M059J (cell line): ENCODE measurements around the gene PICK1. TPM values are rescaled to one million over a fixed set of nuclear protein-coding genes. Genes with fewer than 3 reads are reported as not detected.
A peak's percentile ranks its signal among the peaks of the same experiment; 100 is the strongest.

Experiments
- DNase-seq: peaks from one replicate; pipeline ENCODE4 v3.0.0-alpha.2; 2012; ENCODE audit warnings: low read depth
- total RNA-seq: library from RNA; depleted of rRNA; stranded (reverse); fragments of >200 nt; shearing (Covaris generic); gene quantifications from 2 replicates; pipeline ENCODE4 v1.2.3, GENCODE V29; 2014

The PICK1 gene
- total RNA-seq, 1 experiment from 2014 or later: 21.7 TPM

DNA sequence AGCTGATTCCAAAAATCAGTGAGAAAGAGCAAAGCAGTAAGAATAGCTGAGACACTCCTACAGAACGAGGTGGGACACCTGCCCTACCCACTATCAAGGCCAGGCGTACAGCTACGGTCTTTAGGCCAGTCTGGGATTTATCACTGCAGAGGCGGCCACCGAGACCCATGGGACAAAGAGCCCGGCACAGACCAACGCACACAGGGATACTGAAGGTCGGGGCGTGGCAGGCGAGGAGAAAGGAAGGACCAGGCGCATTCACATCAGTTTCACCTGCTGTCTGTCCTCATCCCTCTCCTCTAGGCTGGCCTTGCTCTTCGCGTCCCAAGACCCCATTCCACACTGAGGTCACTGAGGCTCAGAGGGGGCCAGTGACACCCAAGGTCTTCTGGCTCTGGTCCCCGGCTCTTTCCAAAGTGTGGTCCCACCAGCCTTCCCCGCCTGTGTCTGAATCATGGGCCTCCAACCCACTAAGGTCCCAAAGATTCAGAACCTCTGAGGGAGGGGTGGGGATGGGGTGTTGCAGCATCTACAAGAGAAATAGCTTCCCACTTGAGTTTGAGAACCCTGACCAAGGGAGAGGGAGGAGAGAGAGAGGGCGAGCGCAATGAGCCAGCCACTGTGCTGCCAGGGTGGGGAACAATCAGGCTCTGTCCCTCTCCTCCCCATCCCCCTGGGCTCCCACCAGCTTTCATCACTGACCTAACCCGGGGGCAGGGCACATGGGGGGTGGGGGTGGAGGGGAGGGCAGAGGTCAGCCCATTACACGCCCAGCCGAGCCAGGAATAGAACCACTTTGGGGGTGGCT, 7.2 kb upstream of the PICK1 start:
- no peak for DNase-seq

DNA sequence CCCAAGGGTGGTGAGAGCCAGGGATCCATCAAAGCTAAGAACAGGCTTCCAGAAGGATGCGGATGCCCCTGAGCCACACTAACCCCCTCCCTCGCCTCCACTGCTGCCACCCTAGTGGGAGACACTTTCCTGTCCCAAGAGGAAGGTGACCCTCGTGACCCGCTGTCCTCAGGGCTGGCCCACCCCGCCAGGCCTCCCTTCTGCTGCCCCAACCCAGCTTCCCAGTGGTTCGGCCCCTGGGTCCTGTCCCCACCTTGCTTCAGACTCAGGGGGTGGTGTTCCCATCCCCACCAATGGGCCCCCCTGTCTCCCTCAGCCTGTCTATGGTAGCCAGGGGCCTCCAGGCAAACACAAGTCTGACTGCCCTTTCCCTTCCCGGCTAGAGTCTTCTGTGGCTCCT, 6.5 kb upstream of the PICK1 start:
- no peak for DNase-seq

DNA sequence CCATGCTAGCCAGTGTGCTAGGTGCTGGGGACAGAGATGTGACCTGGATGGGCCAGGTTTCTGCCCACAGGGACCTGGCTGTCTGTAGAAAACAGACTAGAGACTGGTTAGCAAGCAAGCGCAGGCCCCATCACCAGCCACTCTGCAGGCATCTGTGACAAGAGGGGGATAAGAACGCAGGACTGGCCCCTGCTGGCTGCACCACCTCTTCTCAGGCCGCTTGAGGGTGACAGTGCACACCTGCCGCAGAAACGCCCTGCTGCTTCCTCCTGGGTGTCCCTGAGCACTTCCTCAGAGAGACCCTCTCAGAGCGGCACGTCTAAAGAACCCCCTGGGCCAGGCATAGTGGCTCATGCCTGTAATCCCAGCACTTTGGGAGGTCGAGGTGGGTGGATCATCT, 5.9 kb upstream of the PICK1 start:
- DNase-seq: no peak

DNA sequence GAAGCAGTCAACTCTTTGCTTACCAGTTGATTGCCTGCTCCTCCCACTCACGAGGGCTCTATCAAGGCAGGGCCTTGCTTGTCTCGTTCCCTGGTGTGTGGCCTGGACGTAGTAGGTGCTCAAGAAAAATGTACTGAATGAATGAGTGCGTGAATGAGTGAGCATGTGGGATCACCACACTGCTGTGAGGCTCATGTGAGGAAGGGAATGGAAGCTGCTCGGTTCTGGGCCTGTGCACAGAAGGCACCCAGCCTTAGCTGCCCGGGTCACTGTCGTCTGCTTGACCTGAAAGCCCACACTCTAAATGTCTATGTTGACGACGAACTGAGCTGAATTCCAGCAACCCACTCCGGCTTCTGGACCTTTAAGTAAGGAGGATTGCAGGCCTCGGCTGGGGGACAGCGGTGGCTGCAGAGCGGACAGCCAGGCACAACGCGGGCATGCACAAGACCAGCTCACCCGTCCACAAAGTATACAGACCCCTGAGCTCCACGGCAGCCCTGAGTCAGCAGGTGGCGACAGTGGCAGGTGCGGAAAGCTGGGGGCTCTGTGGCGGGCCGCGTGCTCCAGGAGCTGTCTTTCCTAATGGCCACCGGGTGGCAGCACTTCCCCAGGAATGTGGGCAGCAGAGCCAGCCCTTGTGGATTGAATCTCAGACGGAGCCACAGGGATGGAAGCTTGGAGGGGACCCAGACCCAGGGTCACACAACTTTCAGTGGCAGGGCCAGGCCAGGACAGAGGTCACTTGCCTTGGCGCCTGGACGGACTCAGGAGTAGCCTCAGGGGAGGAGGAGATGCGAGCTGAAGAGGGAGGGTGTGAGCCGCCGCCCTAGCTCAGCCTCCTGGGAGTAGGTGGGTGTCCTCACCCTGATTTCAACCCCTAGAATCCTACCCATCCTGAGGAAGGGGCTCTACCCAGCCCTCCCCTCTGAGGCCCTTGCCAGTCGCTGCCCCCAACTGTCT, 5.0 kb upstream of the PICK1 start:
- peak; percentile 61 for DNase-seq

DNA sequence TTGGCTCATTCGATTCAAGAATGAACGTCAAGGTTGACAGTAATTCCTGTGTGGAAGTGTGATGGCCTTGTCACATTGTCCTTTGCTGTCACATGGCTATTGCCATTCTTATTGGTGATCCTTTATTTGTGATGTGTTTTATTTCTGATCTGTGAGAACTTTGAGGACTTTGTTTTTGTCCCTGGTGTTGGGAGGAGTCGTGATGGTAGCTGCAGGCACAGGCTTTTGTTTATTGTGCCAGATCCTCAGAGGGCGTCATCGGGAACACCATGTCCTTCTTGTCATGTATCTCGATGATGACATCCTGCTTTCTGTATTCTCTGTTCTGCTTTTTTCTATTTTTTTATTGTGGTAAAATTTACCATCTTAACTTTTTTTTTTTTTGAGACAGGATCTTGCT, 5.6 kb downstream of the PICK1 start:
- DNase-seq: no peak

DNA sequence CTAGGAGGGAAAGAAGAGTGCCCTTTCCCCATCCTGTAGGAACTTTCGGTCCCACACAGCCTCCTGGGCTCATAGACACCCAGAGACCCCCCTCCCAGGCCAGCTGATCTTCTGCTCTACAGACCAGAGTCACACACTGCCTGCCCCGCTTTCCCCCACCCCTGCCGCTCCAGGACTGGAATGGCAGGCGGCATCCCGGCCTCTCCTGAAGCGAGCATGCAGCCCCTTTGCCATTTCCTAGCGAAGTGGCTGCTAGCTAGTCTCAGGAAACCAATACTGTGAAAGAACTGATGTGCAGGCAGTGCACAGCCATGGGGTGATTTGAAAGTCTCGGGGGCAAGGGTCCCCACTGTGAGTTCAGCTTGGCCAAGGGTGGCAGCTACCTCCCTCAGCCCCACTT, 8.3 kb downstream of the PICK1 start:
- no peak for DNase-seq

DNA sequence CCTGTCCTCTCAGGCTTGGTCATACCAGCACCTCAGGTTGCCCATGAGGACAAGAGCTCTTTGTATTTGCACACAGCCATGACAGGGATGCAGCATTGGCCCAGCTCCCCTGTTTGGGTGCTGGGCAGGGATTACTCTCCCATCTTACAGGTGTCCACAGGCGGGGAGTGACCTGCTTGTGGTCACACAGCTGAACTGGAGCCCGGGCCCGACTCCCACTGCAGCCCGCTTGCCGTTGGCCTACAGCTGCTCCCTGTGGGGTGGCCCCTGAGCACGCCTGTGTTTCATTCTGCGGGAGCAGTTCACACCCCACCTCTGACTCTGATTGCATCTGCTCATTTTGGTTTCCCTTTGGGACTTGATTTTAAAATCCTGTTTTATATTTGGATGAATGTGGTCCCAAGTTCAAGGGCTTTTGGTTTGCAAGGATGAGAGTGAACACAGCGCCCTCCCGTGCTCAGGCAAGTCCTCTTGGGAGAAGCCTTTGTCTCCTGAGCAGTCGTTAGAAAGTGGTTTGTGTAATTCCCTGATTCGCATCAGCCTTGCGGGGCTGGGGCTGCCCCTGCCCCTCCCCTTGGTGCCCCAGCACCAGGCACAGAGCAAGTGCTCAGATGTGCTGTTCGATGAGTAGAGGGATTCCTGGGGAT, 9.3 kb downstream of the PICK1 start:
- DNase-seq: no peak

DNA sequence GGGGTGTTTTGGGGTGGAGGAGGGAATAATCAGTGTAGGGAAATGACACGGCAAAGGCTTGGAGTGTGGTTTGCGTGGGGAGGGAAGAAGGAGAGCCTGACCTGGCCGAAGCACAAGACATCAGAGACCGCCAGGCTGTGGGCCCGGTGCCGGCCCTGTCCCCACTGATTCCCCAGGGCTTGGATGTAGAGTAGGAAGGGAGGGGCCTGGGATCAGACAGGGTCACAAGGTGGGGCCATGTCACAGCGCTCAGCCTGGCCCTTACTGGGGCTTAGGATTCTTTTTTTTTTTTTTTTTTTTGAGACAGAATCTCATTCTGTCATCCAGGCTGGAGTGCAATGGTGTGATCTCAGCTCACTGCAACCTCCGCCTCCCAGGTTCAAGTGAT, 9.8 kb downstream of the PICK1 start:
- no peak for DNase-seq

DNA sequence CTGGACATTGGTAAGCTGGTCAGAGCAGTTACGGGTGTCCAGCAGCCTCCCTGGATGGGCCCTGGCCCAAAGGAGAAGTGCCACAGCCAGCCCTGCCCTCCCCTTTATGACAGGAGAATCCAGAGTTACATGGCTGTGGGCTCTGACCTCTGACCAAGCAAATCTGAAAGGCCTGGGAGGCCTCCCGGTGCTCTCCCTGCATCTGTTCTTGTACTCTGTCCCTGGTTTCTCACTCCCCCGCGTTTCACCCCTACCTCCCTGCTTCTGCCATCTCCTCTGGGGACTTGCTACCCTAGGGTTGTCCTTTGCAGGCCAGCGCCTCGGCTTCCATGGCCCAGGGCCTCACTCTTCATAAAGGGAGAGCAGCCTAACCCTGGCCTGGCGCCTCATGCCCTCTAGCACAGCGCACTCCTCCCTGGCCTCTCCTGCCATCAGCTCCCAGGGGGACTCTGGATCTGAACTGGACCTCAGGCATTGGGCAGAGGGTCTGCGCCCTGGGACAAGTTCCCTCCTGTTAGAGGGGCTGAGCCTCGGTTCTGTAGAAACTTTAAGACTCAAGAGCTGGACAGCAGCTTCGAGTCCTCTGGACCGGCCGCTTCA, 10.7 kb downstream of the PICK1 start:
- no peak for DNase-seq

DNA sequence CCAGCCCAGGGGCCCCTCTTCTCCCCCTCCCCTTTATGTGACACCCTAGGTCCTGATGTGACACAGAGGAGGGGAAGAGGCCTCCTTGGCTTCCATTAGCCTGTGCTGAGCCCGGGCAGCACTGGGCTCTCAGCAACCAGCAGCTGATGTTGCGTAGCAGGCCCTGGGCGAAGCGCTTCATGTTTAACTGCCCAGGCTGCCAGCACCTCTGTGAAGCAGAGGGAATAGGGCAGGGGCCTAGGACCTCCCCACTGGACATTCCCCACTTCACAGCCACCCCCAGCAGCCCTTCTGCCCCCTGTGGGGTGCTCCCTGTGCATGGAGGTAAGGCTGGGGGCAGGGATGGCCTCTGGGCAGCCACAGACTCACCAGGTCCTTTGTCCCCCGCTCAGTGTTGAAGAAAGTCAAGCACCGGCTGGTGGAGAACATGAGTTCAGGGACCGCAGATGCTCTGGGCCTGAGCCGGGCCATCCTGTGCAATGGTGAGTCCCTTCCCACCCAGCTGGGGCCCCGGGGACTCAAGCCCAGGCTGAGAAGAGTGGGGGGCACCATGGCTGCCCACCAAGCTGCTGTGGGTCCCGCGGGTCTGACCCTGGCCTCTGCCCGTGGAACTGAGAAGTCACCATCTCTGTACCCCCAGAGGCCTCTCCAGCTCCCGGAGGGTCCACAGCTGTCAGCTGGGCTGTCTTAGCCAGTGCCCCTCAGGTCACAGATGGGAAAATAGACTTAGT, 11.6 kb downstream of the PICK1 start:
- DNase-seq: no peak

DNA sequence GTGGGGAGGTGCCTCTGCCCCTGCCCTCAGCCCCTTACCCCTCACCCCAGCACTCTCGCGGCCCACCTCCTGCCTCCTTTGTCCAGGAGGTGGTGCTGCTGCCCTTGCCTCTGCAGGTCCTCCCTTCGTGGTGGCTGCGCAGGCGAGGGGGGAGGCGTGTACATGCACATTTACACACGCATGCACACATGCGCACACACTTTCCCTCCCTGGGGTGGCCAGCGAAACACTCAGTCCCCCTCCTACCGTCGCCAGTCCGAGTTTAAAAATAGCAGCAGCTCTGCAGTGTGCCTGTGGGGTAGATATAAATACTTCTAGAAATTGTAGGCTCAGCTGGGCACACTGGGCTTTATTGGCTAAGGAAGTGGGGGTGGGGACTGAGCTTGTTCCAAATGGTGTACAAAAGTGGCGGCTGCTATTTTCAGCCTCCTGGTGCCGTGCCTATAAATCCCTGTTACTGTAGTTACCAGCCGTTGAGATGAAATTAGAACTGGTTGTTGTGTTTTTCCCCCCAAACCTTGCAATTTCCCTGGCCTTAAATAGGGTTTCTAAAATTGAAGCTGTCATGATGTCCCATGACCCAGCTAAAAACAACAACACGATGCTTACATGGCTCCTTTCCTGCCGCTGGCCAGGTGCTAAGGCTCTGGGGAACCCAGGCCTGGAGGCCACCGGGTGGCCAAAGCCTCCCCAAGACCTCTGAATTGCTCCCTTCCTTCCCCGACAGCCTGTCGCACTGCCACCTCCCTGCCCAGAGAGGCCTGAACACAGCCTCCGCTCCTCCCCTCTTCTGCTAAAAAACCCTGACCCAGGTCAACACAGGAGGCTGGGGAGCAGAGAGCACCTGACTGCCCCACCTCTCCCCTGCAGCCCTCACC, 12.4 kb downstream of the PICK1 start:
- no peak for DNase-seq

DNA sequence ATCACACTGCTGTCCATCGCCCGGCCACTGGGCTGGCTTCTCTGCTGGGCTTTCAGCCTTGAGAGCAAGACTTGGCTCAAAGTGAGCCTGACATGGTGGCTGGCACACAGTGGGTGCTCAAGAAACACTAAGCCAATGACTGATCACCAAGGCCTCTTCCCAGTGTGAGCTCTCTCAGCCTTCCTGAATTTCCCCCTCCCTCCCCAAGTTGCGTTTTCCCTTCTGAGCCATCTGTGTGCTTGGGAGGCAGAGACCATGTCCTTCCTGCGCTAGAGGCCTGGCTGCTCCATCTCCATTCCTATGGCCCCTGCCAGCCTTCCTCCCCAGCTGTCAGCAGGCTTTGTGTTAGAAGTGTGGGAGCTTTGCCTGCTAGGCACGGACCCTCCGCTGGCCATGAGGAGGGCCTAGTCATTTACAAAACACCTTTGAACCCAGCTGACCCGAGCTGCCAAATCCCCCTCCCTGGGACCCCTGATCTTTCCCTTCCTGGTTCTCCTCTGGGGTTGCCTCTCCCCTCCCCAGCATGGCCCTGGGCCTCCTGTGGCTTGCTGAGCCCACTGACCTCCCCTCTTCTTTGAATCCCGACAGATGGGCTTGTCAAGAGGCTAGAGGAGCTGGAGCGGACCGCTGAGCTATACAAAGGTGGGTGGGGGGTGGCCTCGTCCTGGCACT, 13.2 kb downstream of the PICK1 start:
- DNase-seq: no peak

DNA sequence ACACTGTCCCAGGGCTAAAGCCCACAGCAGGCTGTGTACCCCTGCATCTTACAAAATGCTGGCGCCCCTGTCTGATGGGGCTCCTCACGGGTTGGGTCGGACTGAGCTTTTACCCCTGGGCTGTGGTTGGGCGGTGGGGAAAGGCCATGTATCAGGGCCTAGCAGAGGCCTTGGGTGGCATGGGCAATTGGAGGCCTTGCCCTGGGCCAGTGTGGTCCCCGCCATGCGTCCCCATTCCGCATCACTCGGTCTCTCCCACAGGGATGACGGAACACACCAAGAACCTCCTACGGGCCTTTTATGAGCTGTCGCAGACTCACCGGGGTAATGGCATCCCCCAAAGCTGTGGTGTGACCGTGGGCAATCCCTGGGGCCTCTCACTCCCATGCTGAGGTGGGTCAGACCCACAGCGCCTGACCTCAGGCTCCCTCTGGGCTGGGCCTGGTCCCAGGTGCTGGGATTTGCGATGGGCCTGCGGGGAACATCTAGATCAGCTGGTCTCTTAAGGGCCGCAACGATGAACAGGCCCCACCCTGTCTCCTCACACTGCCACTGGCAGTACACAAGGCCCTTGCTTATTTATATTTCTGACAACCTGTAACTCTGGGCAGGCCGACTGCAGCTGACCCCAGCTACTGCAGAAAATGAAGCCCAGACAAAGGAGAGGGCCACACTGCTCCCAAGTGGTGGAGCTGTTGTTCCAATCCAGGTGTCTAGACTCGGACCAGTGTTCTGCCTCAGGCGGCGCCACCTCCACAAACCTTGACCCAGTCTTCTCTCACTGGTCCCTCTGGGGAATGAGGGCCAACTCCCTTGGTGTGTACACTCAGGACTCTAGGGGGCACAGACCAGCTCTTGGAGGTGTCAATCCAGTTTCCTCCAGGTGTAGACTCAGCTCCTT, 14.5 kb downstream of the PICK1 start:
- DNase-seq: no peak

DNA sequence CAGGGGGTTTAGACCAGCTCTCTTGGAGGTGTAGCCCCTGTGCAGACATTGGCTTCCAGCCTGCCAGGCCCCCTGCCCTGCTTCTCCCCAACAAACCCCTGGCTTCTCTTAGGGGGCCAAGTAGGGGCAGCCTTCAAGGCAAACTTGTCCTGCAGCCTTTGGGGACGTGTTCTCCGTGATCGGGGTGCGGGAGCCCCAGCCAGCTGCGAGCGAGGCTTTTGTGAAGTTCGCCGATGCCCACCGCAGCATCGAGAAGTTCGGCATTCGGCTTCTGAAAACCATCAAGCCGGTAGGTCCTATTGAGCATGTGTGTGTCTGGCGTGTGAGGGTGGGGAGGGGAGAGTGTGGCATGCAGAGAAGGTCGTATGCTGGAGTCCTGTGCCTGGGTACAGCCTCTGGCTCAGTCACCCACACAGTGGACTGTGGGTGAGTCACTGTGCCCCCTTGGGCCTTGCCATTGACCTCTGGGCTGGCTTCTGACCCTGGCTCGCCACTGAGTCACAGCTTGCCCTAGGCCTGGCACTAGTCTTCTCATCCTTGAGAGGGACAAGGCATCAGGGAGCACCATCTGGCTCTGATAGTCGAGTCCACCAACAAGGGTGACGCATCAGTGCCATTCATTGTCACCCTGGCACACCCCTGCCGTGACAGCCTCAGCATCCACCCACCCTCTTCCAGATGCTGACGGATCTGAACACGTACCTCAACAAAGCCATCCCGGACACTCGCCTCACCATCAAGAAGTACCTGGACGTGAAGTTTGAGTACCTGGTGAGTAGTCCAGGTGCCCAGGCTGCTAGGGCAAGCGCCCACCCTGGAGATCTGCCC, 15.3 kb downstream of the PICK1 start:
- DNase-seq: no peak

DNA sequence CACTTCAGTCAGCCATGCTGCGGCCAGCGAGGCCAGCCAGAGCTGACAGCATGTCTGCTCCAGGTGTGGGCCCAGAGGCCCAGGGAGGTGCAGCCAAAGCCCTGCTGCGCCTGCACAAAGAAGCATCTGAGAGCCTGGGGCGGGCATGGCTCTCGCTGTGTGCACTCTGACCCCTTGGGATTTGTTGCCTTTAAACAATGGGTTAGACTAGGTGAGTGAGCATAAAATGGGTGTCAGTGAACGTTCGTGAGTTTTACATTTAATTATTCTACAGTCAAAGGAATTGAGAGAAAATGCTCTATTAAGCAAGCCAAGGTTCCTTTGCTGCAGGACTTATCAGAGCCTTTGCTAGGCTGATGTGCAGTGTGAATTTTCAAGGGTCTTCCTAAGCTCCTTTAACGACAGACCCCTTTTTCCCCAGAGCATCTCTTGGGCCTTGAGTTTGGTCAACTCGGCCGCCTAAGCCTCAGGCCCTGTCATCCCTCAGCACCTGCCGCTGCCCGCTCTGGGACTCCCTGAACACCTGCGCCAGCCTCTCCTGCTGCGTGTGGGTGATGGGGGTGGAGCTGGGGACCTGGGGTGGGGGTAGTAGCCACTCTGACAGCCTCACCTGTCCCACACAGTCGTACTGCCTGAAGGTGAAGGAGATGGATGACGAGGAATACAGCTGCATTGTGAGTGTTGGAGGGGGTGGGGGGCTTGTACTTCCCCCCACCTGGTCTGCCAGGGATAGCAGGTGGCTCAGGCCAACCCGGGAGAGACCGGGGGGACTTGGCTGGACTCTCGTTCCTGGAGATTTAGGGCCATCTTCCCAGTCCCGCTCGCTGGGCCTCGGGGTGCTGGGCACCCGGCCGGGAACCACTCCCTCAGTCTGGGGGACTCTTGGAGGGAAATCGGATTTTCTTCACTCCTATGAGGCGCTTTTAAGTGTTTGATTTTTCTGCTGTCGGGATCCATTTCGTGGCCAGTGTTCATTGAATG, 16.2 kb downstream of the PICK1 start:
- no peak for DNase-seq
